SK-MEL-5 (cell line): ENCODE measurements around the gene MGAT5. TPM values are rescaled to one million over a fixed set of nuclear protein-coding genes. Genes with fewer than 3 reads are reported as not detected.

Source experiments
- DNase-seq: peaks from one replicate; pipeline ENCODE4 v3.0.0-alpha.2; 2016; ENCODE audit warnings: low read depth, low spot score
- in situ Hi-C: cut with HindIII; loops from 2 replicates; pipeline ENCODE4 v1.10.0; 2016; ENCODE audit warnings: low sequenced_read_pairs, high pct_unique_total_duplicates, low pct_unique_long_range_greater_than_20kb
- total RNA-seq: library from RNA; depleted of rRNA; stranded (reverse); fragments of >200 nt; shearing (Covaris generic); gene quantifications from 2 replicates; pipeline ENCODE4 v1.2.3, GENCODE V29; 2014

MGAT5 gene
- total RNA-seq, 1 experiment from 2014 or later = 24.7 TPM

- in situ Hi-C loops = loop anchor here (25.0 kb wide), 1 partner anchor 353 kb away; no protein-coding TSS in a partner anchor
- no peak for DNase-seq
Measured at GRCh38 chr2:134433979-134434378, 180.1 kb downstream of the MGAT5 start.

- in situ Hi-C loops = loop anchor here (25.0 kb wide), 1 partner anchor 352 kb away; no protein-coding TSS in a partner anchor
- DNase-seq = no peak
Measured at GRCh38 chr2:134435505-134435904, 181.6 kb downstream of the MGAT5 start.

GRCh38 chr2:134435936-134436335 is 182.1 kb downstream of the MGAT5 start:
- in situ Hi-C loops = loop anchor here (25.0 kb wide), 1 partner anchor 351 kb away; no protein-coding TSS in a partner anchor
- DNase-seq = no peak

- in situ Hi-C loops = loop anchor here (25.0 kb wide), 1 partner anchor 351 kb away; no protein-coding TSS in a partner anchor
- no peak for DNase-seq
Measured at GRCh38 chr2:134436706-134437105, 182.8 kb downstream of the MGAT5 start.

- in situ Hi-C loops = loop anchor here (25.0 kb wide), 1 partner anchor 349 kb away; no protein-coding TSS in a partner anchor
- DNase-seq = no peak
Measured at GRCh38 chr2:134438371-134438770, 184.5 kb downstream of the MGAT5 start.

- DNase-seq = no peak
- in situ Hi-C loops = loop anchor here (25.0 kb wide), 1 partner anchor 347 kb away; no protein-coding TSS in a partner anchor
Measured at GRCh38 chr2:134440336-134440909, 186.6 kb downstream of the MGAT5 start.

- in situ Hi-C loops = loop anchor here (25.0 kb wide), 1 partner anchor 346 kb away; no protein-coding TSS in a partner anchor
- no peak for DNase-seq
Measured at GRCh38 chr2:134441153-134441863, 187.4 kb downstream of the MGAT5 start.

GRCh38 chr2:134443814-134444480 is 190.1 kb downstream of the MGAT5 start:
- in situ Hi-C loops = loop anchor here (25.0 kb wide), 1 partner anchor 343 kb away; no protein-coding TSS in a partner anchor
- no peak for DNase-seq

GRCh38 chr2:134445116-134445515 is 191.2 kb downstream of the MGAT5 start:
- in situ Hi-C loops = loop anchor here (25.0 kb wide), 1 partner anchor 342 kb away; no protein-coding TSS in a partner anchor
- DNase-seq = no peak

- no peak for DNase-seq
- in situ Hi-C loops = loop anchor here (25.0 kb wide), 1 partner anchor 341 kb away; no protein-coding TSS in a partner anchor
Measured at GRCh38 chr2:134445985-134446382, 192.1 kb downstream of the MGAT5 start.

GRCh38 chr2:134446383-134447017 is 192.6 kb downstream of the MGAT5 start:
- in situ Hi-C loops = loop anchor here (25.0 kb wide), 1 partner anchor 341 kb away; no protein-coding TSS in a partner anchor
- DNase-seq = no peak

GRCh38 chr2:134447669-134448068 is 193.8 kb downstream of the MGAT5 start:
- in situ Hi-C loops = loop anchor here (25.0 kb wide), 1 partner anchor 340 kb away; no protein-coding TSS in a partner anchor
- no peak for DNase-seq

GRCh38 chr2:134448650-134449049 is 194.8 kb downstream of the MGAT5 start:
- no peak for DNase-seq
- in situ Hi-C loops = loop anchor here (25.0 kb wide), 1 partner anchor 339 kb away; no protein-coding TSS in a partner anchor

- in situ Hi-C loops = loop anchor here (25.0 kb wide), 1 partner anchor 338 kb away; no protein-coding TSS in a partner anchor
- no peak for DNase-seq
Measured at GRCh38 chr2:134449157-134449556, 195.3 kb downstream of the MGAT5 start.

- in situ Hi-C loops = loop anchor here (25.0 kb wide), 1 partner anchor 337 kb away; no protein-coding TSS in a partner anchor
Measured at GRCh38 chr2:134449751-134450513, 196.1 kb downstream of the MGAT5 start.

GRCh38 chr2:134451347-134451630 is 197.4 kb downstream of the MGAT5 start:
- in situ Hi-C loops = no loop called here
- DNase-seq = no peak

More at GRCh38 chr2:134449751-134450513, 196.1 kb downstream of the MGAT5 start:
- DNase-seq = no peak
